CD4-positive, alpha-beta T cell treated with Interferon gamma for 1 hour (primary cell): Measurements from ENCODE around the gene ZNF385D.

ENCODE experiments used
- DNase-seq: peaks from one replicate; pipeline ENCODE4 v3.0.0-alpha.2; 2020

The ZNF385D gene, protein sequence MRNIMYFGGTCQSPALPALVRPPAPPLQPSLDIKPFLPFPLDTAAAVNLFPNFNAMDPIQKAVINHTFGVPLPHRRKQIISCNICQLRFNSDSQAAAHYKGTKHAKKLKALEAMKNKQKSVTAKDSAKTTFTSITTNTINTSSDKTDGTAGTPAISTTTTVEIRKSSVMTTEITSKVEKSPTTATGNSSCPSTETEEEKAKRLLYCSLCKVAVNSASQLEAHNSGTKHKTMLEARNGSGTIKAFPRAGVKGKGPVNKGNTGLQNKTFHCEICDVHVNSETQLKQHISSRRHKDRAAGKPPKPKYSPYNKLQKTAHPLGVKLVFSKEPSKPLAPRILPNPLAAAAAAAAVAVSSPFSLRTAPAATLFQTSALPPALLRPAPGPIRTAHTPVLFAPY

DNA sequence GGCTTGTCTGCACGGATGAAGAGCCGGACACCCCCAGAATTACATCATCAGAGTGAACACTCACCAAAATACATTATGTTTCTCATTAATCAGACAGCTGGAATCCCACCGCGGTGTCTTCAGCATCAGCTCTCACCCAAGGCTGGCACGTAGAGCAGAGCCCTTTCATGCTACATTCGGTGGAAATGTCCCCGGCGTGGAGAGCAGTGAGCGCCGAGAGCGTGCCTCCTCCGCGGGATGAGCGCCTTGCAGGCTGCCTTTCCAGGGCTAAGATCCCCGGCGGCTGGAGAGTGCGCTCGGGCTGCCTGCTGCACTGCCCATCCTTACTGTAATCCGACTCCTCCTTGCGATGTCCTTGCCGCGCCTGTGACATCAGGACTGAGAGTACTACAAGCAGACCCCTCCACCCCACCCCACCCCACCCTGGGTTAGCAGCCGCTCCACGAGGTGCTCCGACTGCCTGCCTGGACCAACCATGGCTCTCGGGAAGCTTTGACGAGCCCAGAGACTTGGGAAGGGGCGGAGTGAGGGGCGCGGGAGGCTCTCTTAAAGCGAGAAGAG is at the start of gene ZNF385D:
Gene ZNF385D, minus strand, starts transcription at position 380 of the 561 bp plus-strand sequence. Its CDS starts 294 bp downstream, at position 86.
- no peak for DNase-seq

DNA sequence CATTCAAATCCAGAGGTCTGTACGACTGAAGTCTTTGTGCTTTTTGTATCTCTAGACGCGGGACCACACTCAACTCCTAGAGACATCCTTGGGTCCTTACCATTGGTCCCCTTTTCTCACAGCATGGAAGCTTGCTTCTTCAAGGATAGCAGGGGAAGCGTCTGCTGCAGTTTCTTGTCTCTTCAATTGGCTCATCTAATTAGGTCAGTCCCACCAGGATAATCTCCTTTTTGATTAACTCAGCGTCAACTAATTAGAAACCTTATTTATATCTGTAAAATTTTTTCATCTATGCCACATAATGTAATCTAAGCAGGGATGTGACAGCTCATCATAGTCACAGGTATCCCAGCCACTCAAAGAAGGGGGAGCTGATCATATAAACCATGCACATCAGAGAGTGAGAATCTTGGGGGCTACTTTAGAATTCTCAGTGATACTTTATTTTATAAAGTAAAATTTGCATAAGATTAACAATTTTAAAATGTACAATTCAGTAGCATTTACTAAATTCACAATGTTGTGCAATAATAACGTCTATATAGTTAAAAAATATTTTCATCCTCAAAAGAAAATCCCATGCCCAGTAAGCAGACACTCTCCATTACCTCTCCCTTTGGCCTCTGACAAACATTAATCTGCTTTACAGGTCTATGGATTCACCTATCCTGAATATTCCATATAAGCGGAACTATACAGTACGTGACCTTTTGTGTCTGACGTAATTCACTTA is 47.5 kb upstream of the ZNF385D start:
- no peak for DNase-seq

DNA sequence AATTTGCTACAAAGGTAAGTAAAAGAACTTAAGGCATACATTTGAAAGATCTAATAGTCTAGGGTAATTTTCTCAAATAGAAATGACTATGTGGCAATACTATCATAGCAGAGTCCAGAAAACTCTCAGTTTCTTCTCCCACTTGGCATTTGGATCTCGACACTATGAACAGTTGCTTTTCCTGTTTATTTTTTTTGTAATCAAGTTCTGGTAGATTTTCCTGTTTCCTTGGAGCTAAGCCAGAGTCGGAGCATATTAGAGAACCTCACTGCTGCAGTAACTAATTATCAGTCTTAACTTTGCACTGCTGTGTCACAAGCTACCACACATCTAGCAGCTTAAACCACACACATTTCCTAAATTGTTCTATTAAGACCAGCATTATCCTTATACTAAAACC is 44.9 kb upstream of the ZNF385D start:
- no peak for DNase-seq

DNA sequence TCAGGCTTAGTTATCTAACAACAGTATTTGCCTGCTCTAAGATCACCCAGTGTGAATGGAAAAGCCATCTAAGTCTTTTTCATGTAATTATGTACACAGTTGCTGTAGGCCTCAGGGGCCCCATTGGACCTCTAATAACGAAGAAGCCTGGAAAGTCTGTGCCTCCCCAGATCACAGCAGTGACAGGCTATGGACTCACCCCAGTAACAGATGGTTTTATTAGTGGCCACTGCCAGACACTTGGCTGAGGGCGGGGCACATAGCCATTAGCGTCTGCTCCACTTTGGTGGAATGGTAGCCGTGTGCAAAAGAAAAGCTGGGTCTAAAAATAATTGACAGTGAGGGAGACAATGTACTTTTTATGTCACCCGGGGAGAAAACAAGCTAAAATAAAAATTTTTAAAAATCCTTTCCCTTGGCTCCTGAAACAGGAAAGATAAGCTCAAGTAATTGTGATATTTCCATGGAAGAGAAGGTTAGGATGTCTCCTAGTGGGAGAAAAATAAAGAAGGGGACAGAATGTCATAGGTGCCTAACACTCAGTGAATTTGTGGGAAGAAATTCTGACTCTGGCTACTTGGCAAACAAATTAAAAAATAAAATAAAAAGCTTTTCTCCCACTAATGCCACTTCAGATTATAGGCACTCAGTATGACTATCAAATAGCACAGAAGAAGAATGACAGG is 44.3 kb upstream of the ZNF385D start:
- DNase-seq = no peak

DNA sequence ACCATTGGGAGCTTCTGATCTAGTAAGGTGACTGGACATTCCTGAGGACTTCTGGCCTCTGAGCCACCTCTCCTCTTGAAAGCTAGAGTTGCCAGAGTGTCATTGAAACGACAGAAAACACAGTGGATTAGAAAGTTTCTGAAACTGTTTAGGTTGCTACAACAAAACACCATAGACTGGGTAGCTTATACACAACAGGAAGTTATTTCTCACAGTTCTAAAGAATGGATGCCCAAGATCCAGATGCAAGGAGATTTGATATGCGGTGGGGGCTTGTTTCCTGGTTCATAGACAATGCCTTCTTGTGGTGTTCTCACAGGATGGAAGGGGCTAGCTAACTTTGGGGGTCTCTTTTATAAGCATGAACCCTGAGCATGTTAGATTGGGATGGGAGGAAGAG is 43.3 kb upstream of the ZNF385D start:
- DNase-seq = no peak

DNA sequence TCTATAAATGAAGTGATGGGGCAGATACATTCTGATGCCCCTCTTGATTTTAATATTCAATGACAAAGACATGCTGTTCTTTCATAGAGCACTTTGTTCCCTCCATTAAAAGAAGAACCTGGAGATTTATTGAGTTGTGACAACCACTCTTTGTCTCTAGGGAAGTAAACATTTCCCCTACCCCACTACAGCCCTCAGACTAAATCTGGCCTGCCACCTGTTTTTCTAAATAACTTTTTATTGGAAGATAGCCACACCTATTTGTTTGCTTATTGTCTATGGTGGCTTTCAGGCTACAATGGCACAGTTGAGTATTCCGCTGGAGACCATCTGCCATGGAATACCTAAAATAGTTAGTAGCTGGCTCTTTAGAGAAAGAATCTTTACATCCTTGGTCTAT is 41.2 kb upstream of the ZNF385D start:
- no peak for DNase-seq

DNA sequence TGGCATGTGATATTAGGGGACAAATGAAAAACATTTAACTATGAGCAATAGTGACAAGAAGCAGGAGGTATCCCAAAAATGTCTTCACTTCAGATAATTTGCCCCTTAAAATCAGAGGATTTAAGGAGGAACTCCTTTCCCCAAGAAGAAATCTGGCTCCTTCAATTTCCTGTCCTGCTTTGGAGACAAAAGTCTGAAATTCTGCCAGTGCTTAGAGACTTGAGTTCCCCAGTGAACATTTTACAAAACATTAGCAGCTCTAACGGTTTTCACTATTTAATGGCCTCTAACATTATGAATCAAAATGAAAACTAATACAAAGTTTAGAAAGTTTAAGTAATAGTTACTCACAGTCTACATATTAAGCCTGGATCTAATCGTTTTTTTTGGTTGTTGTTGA is 40.3 kb upstream of the ZNF385D start:
- no peak for DNase-seq

DNA sequence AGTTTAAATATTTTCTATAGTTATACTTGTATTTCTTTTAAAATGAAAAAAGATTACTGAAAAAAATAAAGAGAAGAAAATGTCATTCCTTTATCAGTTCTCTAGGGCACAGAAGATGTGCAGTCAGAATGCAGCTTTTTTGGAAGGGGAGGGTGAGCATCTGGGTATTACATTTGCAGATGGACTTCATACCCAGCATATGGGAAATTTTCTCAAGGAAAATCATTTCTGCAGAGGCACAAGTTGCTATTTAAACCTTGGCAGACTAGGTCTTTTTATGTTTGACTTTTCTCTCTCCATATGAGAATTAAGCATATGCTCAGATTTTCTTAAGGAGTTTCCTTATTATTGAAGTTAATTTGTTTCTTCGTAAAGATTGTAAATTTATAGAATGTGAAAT is 39.5 kb upstream of the ZNF385D start:
- no peak for DNase-seq

DNA sequence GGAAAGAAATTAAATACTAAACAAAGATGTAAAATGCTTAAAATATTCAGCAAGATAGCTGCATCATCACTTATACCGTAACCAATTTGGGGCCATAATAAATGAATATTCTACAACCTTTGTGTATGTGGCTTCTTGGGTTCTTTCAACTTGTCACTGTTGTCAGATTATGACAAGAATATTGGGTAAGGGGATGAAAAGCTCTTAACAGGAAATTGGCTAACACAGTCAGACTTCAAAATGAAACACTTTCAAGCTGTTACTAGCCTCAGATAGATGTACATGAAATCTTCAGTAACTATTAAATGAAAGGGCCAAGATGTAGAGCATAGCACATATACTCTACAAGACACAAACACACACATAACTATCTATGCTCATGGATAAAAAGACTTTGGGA is 38.7 kb upstream of the ZNF385D start:
- no peak for DNase-seq

DNA sequence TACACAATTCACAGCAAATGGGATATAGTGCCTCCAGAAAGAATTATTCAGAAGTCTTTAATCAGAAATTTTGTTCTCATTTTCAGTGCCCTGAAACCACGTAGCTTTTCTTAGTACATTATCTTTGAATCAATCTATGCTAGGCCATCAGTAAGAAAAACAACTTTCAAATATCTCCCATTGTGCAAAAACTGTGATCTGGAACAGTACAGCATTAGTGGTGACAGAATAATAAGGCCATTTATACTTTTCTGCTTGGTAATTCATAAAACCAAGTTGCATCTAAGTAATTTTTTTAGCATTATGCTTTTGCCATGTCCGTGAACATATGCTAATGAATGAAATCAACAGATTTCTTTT is 35.4 kb upstream of the ZNF385D start:
- no peak for DNase-seq

DNA sequence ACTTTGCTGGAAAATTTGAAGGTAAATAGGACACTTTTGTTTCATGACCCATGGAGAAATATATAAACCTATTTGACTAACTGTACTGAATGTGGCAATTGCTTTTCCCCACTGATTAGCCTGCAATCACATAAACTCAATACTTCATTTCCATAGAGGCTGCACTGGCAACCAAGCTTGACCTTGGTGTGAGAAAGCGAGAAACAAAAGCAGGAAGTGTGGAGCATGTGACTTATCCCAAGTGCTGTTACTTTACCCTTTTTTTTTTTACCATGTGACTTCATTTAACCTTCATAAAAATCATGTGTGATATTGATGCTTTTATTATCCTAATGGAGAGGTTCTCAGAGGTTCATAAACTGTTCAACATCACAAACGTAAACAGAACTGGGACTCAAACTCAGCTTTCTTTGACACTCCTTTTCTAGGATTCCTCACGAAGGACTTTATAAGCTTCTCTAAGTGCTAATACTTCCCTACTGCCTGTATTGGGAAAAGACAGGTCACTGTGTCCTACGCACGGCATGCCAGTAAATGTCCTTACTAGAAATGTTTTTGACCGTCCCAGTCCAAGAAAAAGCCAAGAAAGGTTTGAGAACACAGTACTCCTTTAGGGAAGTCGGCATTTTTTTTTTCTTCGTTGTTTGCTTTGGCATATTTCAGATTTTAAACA is 34.9 kb upstream of the ZNF385D start:
- DNase-seq = no peak

DNA sequence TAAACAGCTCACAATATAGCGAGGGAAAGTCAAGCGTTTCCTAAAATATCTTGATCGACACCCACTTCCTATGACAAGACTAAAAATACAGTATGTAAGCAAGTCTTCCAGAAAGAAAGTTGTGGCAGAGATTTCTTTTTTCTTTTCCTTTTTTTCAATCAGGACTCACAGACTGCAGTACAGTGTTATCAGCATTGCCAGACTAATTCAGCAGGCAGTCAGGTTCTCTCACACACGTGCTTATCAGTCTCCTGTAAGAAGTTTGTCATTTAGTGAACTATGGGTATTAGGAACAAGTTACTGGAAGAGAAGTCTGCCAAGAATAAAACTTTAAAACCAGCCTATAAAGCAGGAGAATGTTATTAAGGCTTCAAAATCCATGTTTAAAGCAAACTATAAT is 32.8 kb upstream of the ZNF385D start:
- no peak for DNase-seq

DNA sequence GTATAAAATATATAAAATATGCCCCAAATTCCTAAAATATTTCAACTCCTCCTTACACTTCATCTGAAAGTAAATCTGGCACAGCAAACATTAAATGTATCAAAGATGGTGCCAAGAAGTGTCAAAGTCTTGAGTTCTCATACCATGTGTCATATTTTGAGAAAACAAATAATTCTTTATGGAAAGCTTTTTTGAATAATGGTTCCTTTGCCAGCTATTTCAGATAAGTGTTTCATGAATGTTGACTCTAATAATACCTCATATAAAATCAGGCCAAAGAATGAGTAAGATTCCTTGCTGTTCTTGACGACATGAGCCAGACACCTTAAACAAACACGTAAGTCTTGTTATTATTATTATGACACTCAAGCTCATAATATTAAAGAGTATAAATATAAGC is 30.3 kb upstream of the ZNF385D start:
- no peak for DNase-seq

DNA sequence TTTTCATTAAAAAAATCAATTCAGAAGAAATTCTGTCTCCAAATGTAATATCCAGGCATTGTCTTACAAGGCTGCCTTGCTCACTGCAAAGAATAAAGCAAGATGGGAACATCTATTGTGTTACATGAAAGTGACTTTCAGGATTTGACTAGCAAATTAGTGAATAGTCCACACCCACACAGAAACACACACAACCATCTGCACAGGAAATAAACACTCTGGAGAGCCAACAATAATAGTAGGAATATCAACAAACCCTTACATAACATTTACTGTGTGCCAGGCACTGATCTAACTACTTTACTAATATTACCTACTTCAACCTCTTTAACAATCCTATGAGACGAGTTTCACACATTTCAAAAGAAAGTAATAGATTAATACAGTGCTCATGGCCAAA is 28.9 kb upstream of the ZNF385D start:
- DNase-seq = no peak

DNA sequence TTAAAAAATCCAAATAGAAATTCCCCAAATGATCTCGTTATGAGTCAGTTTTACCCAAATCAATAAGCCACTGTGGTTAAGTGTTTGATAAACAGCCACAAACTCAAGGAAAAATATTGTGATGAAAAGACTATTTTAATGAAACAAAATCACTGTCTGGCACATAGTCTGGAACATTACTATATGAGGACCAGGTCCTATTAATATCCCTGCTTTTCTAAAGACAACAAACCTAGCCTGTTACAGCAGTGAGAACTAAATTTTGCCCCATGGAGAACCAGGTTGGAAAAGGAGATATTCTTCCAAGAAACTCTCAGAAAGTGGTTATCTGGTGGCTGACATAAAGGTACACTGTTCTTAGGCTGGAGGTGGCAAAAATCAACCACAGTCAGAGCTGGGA is 27.7 kb upstream of the ZNF385D start:
- DNase-seq = no peak

DNA sequence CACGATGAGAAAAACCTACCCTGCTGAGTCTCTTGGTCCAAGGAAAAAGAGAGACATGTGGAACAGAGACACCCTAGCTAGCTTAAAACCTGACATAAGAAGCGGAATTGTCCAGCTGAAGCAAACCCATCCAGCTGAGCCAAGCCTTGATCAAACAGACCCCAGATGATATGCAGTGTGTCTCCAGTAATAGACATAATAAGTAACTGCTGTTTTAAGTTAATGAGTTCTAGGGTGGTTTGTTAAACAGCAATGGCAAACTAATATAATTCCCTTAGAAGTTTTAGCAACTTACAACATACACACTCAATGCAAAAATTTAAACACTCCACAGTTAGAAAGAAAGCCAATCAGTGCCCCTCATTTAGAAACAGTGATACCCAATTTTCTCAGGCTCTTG is 26.8 kb upstream of the ZNF385D start:
- DNase-seq = no peak

DNA sequence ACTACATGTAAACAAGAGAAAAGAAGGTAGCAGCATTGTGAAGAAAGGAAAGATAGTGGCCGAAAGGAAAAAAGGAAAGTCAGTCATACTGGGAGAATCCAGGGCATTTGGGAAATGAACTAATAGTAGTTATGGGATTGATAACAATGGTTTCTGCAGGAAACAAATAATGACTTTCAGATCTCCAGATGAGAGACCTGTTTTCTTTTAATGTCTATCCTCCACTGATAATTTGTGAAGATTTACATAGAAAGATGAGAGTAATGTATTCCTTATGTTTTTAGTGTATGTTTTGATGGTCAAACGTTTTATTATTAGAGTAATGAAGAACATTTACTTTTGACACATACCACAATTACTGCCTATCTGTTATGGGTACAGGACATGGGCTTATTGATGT is 15.0 kb upstream of the ZNF385D start:
- no peak for DNase-seq

DNA sequence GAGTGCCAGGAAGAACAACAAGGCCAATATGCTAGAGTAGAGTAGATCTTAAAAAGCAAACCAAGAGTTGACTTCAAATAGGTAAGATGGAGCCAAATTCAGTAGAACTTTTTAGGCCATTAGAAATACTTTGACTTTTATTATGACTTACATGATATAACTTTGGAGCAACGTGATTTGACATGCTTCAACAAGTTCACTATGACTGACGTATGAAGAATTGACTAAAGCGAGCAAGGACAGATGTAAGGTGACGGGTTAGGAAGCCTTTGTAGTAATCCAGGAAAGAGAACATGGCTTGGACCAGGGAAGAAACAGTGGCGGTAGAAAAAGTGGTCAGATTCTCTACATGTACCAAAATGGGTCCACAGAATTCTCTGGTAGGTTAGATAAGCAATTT is 4.9 kb upstream of the ZNF385D start:
- DNase-seq = no peak

DNA sequence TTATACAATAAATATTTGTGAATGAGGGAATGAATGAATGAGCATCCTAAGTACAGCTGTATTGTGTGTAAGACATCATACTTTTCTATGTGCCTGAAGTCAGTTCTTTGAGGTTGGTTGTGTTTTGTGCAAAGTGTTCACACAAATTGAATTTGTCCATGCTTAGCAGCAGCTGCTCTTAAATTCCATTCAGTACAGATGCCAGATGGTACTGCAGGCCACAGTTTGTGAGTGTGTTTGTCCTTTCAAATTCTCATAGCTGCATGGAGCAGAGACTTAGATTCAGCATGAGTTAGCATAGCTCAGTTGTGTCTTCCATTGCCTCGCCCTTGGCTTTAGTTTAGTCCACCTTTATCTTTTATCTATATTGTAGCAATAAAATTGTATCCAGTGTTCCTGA is 3.8 kb upstream of the ZNF385D start:
- DNase-seq = no peak

DNA sequence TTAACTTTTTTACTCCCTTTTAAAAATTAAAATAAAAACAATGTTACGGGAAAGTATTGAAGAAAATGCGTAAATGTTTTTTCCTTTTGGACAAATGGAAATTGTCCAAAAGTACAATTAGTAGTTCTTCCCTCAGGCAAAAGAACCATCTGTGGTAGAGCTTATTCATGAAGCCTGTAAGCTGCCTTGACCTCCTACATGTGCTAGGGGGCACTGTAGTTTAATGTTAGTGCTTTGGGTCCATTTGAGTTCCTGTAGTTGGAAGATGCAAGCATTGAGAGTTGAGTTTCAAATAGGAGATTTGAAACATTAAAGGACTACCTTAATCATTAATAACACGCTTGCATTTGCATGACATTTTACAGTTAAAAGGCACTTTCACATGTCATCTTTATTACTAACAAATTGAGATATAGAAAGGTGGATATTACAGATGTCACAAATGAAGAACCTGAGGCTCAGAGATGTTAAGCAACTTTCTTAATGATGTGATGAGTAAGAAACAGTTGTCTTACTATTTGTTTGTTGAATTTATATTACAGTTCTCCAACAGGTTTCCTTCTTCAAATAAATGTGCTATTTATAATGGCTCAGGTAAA is 1.8 kb upstream of the ZNF385D start:
- no peak for DNase-seq

DNA sequence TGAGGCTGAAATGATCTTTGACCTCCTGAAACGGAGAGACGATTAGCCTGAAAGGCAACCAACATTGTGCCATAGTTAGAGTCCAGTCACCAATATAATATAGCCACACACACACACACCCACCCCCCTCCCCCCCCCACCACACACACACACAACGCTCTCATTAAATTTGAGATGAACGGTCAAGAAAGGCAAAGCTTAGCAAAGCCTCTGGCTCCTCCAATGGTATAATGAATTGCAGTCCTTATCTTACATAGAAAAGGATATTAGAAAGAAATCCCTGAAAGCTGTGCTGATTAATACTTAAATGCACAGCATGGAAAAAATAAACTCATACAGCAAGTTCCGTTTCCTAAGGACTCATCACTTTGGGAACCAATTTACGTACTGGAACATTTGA is 876 bp upstream of the ZNF385D start:
- no peak for DNase-seq

DNA sequence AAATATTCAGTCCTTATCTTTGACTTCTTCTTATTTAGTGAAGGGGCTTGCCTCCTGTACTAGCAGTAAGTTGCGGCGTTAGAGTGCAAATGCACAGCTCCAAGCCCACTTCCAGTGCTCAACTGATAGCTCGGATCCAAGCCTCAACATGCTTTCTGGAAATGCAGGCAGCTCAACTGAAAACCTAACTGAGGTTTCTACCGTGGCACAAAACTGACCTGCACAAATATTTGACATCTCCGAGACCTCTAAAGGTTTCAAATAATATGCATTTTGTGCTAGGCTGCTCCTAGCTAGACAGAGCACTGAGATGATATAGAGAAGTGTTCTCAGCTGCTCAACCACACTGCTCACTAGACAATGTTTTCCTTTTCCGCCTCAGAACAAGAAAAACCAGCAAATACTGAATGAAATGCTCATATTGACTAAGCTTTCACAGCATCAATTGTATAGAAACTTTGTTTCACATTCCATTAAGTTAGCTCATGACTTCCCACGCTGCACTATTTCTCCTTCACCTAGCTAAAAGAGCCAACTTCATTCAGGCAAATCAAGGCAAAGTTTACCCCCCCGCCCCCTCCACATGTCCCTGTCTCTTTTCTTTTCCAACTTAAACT is 822 bp downstream of the ZNF385D start:
- no peak for DNase-seq
